Right lobe of liver (tissue), 6 donors: ENCODE results near the gene COX7B. TPM values are rescaled to one million over a fixed set of nuclear protein-coding genes. Genes with fewer than 3 reads are reported as not detected.
"Not testable (repeated sequence)": the region's sequence is repeated elsewhere in the genome, so short reads cannot be mapped to it uniquely, and the experiment has no call there.

Experiments used
- ATAC-seq, 4 donors: fragments of 200-7000 bp; cut with Tn5 transposase; one replicate each; pipeline ENCODE4 v1.9.1; 2020; ENCODE audit warnings: mild to moderate bottlenecking in 4 of 4, moderate library complexity in 4 of 4
- DNase-seq, 3 donors: peaks; one replicate each; pipeline ENCODE4 v3.0.0-alpha.2; 2020
- H3K27ac ChIP-seq, 3 donors: fragments of 200-600 bp; one replicate each; pipeline ENCODE4 v1.8.0; 2022
- H3K27me3 ChIP-seq, 2 donors: fragments of 200-600 bp; one replicate each; pipeline ENCODE4 v1.8.0; 2022
- H3K36me3 ChIP-seq, 4 donors: fragments of 200-600 bp; sonication (generic) in 1 of 4; one replicate each; pipeline versions ENCODE4 v1.5.1 to v1.8.0; 2017 to 2022; ENCODE audit warnings: control low read depth in 1 of 4
- H3K4me1 ChIP-seq, 4 donors: fragments of 200-600 bp; sonication (generic) in 1 of 4; one replicate each; pipeline versions ENCODE4 v1.5.1 to v1.8.0; 2017 to 2022; ENCODE audit warnings: control low read depth in 1 of 4
- H3K4me3 ChIP-seq, 3 donors: fragments of 200-600 bp; one replicate each; pipeline ENCODE4 v1.8.0; 2022
- H3K9me3 ChIP-seq, 4 donors: fragments of 200-600 bp; sonication (generic) in 1 of 4; one replicate each; pipeline versions ENCODE4 v1.5.1 to v1.8.0; 2017 to 2022; ENCODE audit warnings: control low read depth in 1 of 4
- CTCF ChIP-seq, 4 donors: fragments of 200-600 bp in 3 of 4; fragments of 450-650 bp in 1 of 4; IDR thresholded peaks; one replicate each; pipeline versions ENCODE4 v1.5.1 to v1.8.0; 2016 to 2022; ENCODE audit warnings: antibody characterized with exemption in 4 of 4, mild to moderate bottlenecking in 2 of 4
- POLR2A ChIP-seq: fragments of 450-650 bp; IDR thresholded peaks from one replicate; pipeline ENCODE4 v1.6.1; 2017; ENCODE audit warnings: antibody characterized with exemption, mild to moderate bottlenecking
- WGBS: methylation state at CpG from one replicate; pipeline ENCODE4 v1.1.6; 2018; ENCODE audit warnings: low coverage, low lambda C conversion rate; ENCODE audit not compliant: insufficient coverage; ENCODE audit errors: missing lambda C conversion rate; 5-methylcytosine and 5-hydroxymethylcytosine counted together
- intact Hi-C, 2 donors: fragments of 100-400 bp; cut with DNase I; formaldehyde crosslinking; loops; one replicate each; pipeline versions ENCODE4 v1.11.2 to v1.14.1; 2022
- total RNA-seq, 6 experiments: library from RNA; depleted of rRNA in 2 of 6; stranded (reverse); fragments of >200 nt in 2 of 6; fragmentation: NEBNext Ultra II Directional in 3 of 6; extraction: Animal tissue kit (Norgen Biotek cat#: 25700) in 3 of 6; gene quantifications; one replicate each; pipeline versions ENCODE4 v1.1.0 to v1.2.4, GENCODE V29; 2016 to 2023
- donor health status: DM: no; HTN: yes; CAD: no.
- donor health status: DM: no; HTN: no; CAD: no.
- donor health status: DM: no; HTN: no; CAD: no.
- donor health status: DM: no; HTN: yes; CAD: no.
- donor health status: DM: no; HTN: yes; CAD: no.

COX7B gene
- total RNA-seq, 6 experiments from 2014 or later: 144 to 906 (median 181) TPM

- H3K27me3 ChIP-seq: no peaks in the 10 kb centered on the region
- no peak overlapping the region for H3K27ac ChIP-seq
- no peaks in the 10 kb centered on the region for H3K4me1 ChIP-seq
- H3K9me3 ChIP-seq: no peaks in the 10 kb centered on the region
- no peak overlapping the region for H3K4me3 ChIP-seq
- ATAC-seq: no peak
- WGBS: 68% methylated on average over 4 of the region's 4 CpGs
- intact Hi-C loops: no loop called here
- no peaks in the 10 kb centered on the region for H3K36me3 ChIP-seq
- no peak for TF ChIP-seq CTCF (IDR thresholded peaks at IDR 0.05)
- DNase-seq: no peak
Observed at GRCh38 chrX:77938083-77938680, 38.9 kb downstream of the COX7B start.

GRCh38 chrX:77945031-77945430 is 45.8 kb downstream of the COX7B start:
- ATAC-seq, intact Hi-C loops: not testable (repeated sequence)
- 86% methylated on average over 6 of the region's 6 CpGs for WGBS

GRCh38 chrX:77945910-77946545 is 46.8 kb downstream of the COX7B start:
- Histone ChIP-seq H3K27me3 (no peaks in the 10 kb centered on the region), H3K9me3 (no peaks in the 10 kb centered on the region), H3K4me3 (no peak overlapping the region), H3K27ac (no peak overlapping the region), H3K4me1 (no peaks in the 10 kb centered on the region), H3K36me3 (no peaks in the 10 kb centered on the region)
- 60% methylated on average over 7 of the region's 7 CpGs for WGBS
- TF ChIP-seq CTCF (IDR thresholded peaks at IDR 0.05) (no peak), POLR2A (no peak)
- intact Hi-C loops: no loop called here
- ATAC-seq: no peak
- no peak for DNase-seq

More at GRCh38 chrX:77945031-77945430, 45.8 kb downstream of the COX7B start:
- H3K36me3 ChIP-seq, H3K9me3 ChIP-seq, H3K4me3 ChIP-seq, H3K27ac ChIP-seq, H3K4me1 ChIP-seq, DNase-seq, H3K27me3 ChIP-seq: not testable (repeated sequence)

- WGBS: 66% methylated on average over 2 of the region's 2 CpGs
- Histone ChIP-seq H3K27me3 (no peaks in the 10 kb centered on the region), H3K36me3 (no peaks in the 10 kb centered on the region), H3K4me1 (no peaks in the 10 kb centered on the region), H3K9me3 (no peaks in the 10 kb centered on the region), H3K27ac (no peak overlapping the region), H3K4me3 (no peak overlapping the region)
- intact Hi-C loops: no loop called here
- TF ChIP-seq POLR2A: no peak
- DNase-seq: no peak
- ATAC-seq: no peak
Observed at GRCh38 chrX:77946571-77946970, 47.3 kb downstream of the COX7B start.

- H3K27me3 ChIP-seq: no peaks in the 10 kb centered on the region
- intact Hi-C loops: no loop called here
- TF ChIP-seq CTCF (IDR thresholded peaks at IDR 0.05): no peak
- TF ChIP-seq POLR2A: no peak
- no peaks in the 10 kb centered on the region for H3K4me1 ChIP-seq
- DNase-seq (no peak), ATAC-seq (no peak)
- H3K9me3 ChIP-seq: no peaks in the 10 kb centered on the region
- WGBS: 59% methylated on average over 2 of the region's 2 CpGs
- no peak overlapping the region for H3K4me3 ChIP-seq
- H3K36me3 ChIP-seq: no peaks in the 10 kb centered on the region
- H3K27ac ChIP-seq: no peak overlapping the region
Observed at GRCh38 chrX:77949840-77950239, 50.6 kb downstream of the COX7B start.
